GM12892 (cell line): ENCODE data around the gene XPR1.

Experiments used
- POLR2A ChIP-seq: IDR thresholded peaks from 2 replicates; pipeline ENCODE4 v1.6.1; 2011; ENCODE audit warnings: low read depth, low read length, control low read depth
- TAF1 ChIP-seq: IDR thresholded peaks from 2 replicates; pipeline ENCODE4 v1.6.1; 2011; ENCODE audit warnings: low read depth, mild to moderate bottlenecking, control low read depth, low read length, borderline replicate concordance

GRCh38 chr1:180639871-180640270 lies 8.0 kb downstream of the XPR1 start:
- TF ChIP-seq POLR2A (no peak), TAF1 (no peak)
